NT2/D1 (cell line): ENCODE measurements around the gene APOB.

Experiments
- YY1 ChIP-seq: IDR thresholded peaks from 2 replicates; pipeline ENCODE4 v1.6.1; 2011; ENCODE audit not compliant: insufficient read length, insufficient read depth
- ZNF274 ChIP-seq: IDR thresholded peaks from 2 replicates; pipeline ENCODE4 v1.6.1; 2011; ENCODE audit warnings: mild to moderate bottlenecking, low read depth, low read length

DNA sequence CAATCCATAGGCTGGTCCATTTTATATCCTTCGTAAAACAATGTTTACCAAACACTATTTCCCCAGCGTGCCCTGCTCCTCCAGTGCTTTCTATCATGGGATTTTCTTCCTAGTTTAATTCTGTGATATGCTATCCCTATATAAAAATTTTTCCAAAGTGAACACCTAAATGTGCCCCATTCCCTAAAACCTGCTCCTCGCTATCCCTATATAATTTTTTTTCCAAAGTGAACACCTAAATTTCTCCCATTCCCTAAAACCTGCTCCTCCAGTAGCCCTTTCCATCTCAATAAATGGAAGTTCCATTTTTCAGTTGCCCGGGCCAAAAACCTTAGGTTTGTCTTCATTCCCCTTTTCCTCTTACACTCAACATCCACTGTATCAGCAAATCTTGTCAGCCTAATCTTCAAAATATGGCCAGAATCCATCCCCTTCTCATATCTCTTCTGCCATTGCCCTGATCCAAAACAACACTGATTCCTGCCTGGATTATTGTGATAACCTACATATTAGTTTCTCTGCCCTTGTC is 26.1 kb downstream of the APOB start:
- TF ChIP-seq ZNF274 (no peak), YY1 (no peak)
